Epithelial cell of prostate (primary cell): ENCODE data around the gene FBXW2.
"Not testable (repeated sequence)": the region's sequence is repeated elsewhere in the genome, so short reads cannot be mapped to it uniquely, and the experiment has no call there.

Source experiments
- DNase-seq: peaks from one replicate; pipeline ENCODE4 v3.0.0-alpha.2; 2011; ENCODE audit warnings: low read depth, low spot score
- H3K27ac ChIP-seq: fragments of 450-650 bp; 2 replicates; pipeline ENCODE4 v1.5.1; 2017; ENCODE audit warnings: mild to moderate bottlenecking

The FBXW2 gene

GRCh38 chr9:120750421-120750820 is 42.8 kb downstream of the FBXW2 start:
- DNase-seq: no peak
- H3K27ac ChIP-seq: no peak overlapping the region

GRCh38 chr9:120746366-120746765 is 46.9 kb downstream of the FBXW2 start:
- not testable (repeated sequence) for H3K27ac ChIP-seq, DNase-seq

GRCh38 chr9:120745278-120745677 is 47.9 kb downstream of the FBXW2 start:
- H3K27ac ChIP-seq: no peak overlapping the region
- no peak for DNase-seq

GRCh38 chr9:120742951-120743416 is 50.2 kb downstream of the FBXW2 start:
- no peak overlapping the region for H3K27ac ChIP-seq
- DNase-seq: no peak

GRCh38 chr9:120741701-120742100 is 51.5 kb downstream of the FBXW2 start:
- DNase-seq: no peak

GRCh38 chr9:120741191-120741590 is 52.0 kb downstream of the FBXW2 start:
- DNase-seq: no peak
- H3K27ac ChIP-seq: peak overlapping the region; percentile 42

More at GRCh38 chr9:120741701-120742100, 51.5 kb downstream of the FBXW2 start:
- peak overlapping the region; percentile 42 for H3K27ac ChIP-seq

- DNase-seq: no peak
- no peak overlapping the region for H3K27ac ChIP-seq
Measured at GRCh38 chr9:120740132-120740531, 53.1 kb downstream of the FBXW2 start.

GRCh38 chr9:120737416-120738165 is 55.6 kb downstream of the FBXW2 start:
- no peak overlapping the region for H3K27ac ChIP-seq
- DNase-seq: no peak

- DNase-seq: no peak
- H3K27ac ChIP-seq: no peak overlapping the region
Measured at GRCh38 chr9:120736881-120737280, 56.3 kb downstream of the FBXW2 start.

GRCh38 chr9:120735415-120736126 is 57.6 kb downstream of the FBXW2 start:
- DNase-seq: no peak
- peak overlapping the region; percentile 27 for H3K27ac ChIP-seq

GRCh38 chr9:120734607-120735410 is 58.4 kb downstream of the FBXW2 start:
- peak overlapping the region; percentile 27 for H3K27ac ChIP-seq
- DNase-seq: no peak

GRCh38 chr9:120733190-120733589 is 60.0 kb downstream of the FBXW2 start:
- H3K27ac ChIP-seq: no peak overlapping the region
- DNase-seq: no peak

GRCh38 chr9:120730654-120731514 is 62.3 kb downstream of the FBXW2 start:
- peak overlapping the region; percentile 69 for H3K27ac ChIP-seq
- peak; percentile 39 for DNase-seq

- no peak for DNase-seq
- peak overlapping the region; percentile 69 for H3K27ac ChIP-seq
Measured at GRCh38 chr9:120729791-120730241, 63.4 kb downstream of the FBXW2 start.

- DNase-seq: no peak
Measured at GRCh38 chr9:120726484-120726883, 66.7 kb downstream of the FBXW2 start.

GRCh38 chr9:120725907-120726306 is 67.3 kb downstream of the FBXW2 start:
- no peak overlapping the region for H3K27ac ChIP-seq
- DNase-seq: no peak

More at GRCh38 chr9:120726484-120726883, 66.7 kb downstream of the FBXW2 start:
- H3K27ac ChIP-seq: no peak overlapping the region

GRCh38 chr9:120724757-120725400 is 68.3 kb downstream of the FBXW2 start:
- H3K27ac ChIP-seq: no peak overlapping the region

GRCh38 chr9:120723565-120723964 is 69.7 kb downstream of the FBXW2 start:
- no peak for DNase-seq
- H3K27ac ChIP-seq: no peak overlapping the region

More at GRCh38 chr9:120724757-120725400, 68.3 kb downstream of the FBXW2 start:
- DNase-seq: no peak

GRCh38 chr9:120720404-120720803 is 72.8 kb downstream of the FBXW2 start:
- no peak overlapping the region for H3K27ac ChIP-seq
- DNase-seq: no peak
